AG09309 (cell line): ENCODE data around the gene ZAP70.
"Not testable (repeated sequence)": the region's sequence is repeated elsewhere in the genome, so short reads cannot be mapped to it uniquely, and the experiment has no call there.

Experiments
- DNase-seq: peaks from one replicate; pipeline ENCODE4 v3.0.0-alpha.2; 2010; ENCODE audit warnings: low read depth
- H3K4me3 ChIP-seq: 2 replicates; pipeline ENCODE4 v1.5.1; 2011; ENCODE audit warnings: mild to moderate bottlenecking, low read depth, low read length, moderate library complexity; ENCODE audit not compliant: control insufficient read depth
- TF ChIP-seq, protein P1 (sequence below): IDR thresholded peaks from 2 replicates; pipeline ENCODE4 v1.5.1; 2011; ENCODE audit warnings: mild to moderate bottlenecking, low read depth, low read length, inconsistent platforms; ENCODE audit not compliant: insufficient read depth, control insufficient read depth; ENCODE audit errors: missing control alignments

Gene ZAP70

DNA sequence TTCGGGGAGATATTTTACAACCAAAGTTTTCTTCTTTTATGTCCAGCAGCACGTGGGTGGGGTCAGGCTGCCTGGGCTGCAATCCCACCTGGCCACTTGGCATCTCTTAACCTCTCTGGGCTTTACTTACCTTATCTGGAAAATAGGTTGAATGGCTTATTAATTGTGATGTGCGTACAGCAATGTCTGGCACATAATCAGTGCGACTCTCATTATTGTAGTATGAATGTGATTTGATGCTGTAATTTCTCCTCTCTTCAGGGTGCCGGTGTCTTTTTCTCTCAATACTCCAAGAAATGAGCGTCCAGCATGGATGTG, 2.0 kb upstream of the ZAP70 start:
- TF ChIP-seq, protein P1, sequence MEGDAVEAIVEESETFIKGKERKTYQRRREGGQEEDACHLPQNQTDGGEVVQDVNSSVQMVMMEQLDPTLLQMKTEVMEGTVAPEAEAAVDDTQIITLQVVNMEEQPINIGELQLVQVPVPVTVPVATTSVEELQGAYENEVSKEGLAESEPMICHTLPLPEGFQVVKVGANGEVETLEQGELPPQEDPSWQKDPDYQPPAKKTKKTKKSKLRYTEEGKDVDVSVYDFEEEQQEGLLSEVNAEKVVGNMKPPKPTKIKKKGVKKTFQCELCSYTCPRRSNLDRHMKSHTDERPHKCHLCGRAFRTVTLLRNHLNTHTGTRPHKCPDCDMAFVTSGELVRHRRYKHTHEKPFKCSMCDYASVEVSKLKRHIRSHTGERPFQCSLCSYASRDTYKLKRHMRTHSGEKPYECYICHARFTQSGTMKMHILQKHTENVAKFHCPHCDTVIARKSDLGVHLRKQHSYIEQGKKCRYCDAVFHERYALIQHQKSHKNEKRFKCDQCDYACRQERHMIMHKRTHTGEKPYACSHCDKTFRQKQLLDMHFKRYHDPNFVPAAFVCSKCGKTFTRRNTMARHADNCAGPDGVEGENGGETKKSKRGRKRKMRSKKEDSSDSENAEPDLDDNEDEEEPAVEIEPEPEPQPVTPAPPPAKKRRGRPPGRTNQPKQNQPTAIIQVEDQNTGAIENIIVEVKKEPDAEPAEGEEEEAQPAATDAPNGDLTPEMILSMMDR, result no peak
- H3K4me3 ChIP-seq, result no peak overlapping the region
- DNase-seq, result no peak

DNA sequence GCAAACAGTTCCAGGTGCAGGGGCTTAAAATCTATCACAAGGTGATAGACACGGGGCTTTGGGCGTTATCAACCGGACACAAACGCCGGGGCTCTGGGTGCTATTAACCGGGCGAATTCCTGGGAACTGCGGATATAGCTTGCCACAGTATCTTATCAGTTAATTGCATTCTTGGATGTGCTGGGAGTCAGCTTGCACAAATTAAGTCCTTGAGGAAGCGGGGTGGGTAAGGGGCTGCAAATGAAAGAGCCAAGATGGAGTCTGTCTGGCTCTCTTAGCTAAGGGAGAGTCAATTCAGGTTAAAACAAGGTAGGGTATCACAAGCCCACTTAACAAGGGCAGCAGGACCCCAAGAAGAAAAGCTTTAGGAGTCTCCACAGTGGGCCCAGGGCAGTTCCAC, 1.2 kb upstream of the ZAP70 start:
- DNase-seq, result not testable (repeated sequence)

DNA sequence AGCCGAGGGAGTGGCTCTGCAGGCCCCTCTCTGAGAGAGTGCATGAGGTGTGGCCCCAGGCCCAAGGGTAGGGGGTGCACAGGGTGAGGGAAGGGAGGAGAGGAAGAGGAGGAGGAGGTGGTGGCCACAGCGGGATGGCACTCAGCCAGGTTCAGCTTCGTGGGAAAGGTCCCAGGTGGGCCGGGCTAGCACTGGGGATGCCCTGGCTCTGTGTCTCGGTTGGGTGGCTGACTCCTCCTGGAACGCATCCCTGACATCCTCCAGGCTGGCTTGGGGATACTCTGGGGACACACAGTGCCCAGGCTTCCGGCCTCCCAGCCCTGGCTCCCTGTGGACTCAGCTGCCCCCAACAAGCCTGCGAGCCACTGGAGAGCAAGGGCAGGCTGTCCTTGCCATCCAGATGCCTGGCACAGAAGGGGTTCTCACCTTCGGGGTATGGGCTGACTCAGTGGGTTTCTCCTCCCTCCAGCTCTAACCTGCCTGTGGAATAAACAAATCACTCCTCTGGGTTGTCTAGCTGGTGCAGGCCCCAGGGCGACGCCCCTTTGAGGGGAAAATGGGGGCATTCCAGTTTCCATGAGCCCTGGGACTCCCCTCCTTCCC, 582 bp upstream of the ZAP70 start:
- TF ChIP-seq, protein P1, result no peak
- DNase-seq, result no peak
- no peak overlapping the region for H3K4me3 ChIP-seq

More for the DNA sequence above, 1.2 kb upstream of the ZAP70 start:
- H3K4me3 ChIP-seq, result not testable (repeated sequence)

DNA sequence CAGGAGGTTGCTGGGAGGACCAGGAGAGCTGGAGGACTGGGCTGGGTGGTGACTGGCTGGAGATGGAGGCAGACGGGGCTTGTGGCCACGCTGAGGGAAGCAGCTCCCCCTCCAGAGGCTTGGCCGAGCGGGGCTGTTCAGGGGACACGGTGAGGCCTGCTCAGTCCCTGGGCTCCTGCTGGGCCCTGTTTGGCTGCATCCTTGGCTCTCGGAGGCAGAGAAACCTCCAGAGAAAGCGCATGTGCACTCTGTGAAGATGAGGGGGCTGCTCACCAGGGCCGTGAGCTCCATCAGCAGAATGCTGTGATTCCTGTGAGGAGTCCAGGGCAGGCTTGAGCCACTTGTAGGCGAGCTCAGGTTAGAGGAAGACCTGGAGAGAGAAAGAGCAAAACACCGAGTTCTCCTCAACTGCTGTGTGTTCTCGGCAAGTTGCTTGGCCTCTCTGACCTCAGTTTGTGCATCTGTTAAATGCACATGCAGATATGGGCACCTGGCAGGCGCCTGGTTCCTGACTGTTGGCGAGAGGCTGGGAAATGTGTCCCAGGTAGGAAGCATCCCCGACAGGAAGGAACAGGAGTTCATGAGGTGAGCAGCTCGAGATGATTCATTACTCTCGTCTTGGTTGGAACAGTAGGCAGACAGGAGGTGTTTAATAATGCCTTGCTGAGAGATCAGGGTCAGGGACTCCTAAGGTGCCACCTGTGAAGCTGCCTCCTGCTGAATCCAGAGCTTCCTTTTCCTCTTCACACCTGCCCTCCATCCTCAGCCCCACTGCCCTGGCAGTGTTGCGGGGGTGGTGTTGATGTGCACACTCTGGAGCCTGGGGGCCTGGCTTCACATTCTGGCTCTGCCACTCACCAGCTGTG, 941 bp downstream of the ZAP70 start:
- no peak for DNase-seq
- TF ChIP-seq, protein P1, result no peak
- H3K4me3 ChIP-seq, result no peak overlapping the region

DNA sequence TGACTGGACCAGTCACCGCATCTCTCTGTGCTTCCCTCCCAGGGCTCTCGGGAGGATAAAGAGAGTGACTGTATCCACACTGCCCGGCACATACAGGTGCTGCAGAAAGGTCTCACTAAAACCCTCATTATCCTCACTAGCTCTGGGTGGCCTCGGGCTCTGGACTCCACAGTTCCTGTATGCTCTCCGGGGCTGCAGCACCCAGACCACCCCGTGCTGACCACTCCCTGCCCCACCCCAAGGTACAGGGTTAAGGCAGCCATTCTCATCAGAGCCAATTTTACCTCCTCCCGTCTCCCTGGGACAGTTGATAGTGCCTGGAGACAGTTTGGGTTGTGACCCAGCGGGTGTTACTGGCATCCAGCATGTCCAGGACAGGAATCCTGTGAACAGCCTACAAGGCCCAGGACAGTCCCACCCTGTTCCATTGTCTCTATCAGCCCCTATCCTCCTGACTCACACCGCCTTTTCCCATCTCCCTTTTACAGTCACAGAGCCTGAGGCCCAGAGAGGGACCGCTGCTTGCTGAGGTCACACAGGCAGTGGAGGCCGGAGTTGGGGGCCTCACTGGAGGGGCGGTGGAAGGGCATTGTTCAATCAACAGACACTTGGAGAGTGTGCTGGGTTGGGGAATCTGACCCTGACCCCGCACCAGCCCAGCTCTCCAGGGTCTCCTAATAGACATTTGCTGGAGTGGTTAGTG, 1.7 kb downstream of the ZAP70 start:
- TF ChIP-seq, protein P1, result no peak
- DNase-seq, result no peak
- no peak overlapping the region for H3K4me3 ChIP-seq

DNA sequence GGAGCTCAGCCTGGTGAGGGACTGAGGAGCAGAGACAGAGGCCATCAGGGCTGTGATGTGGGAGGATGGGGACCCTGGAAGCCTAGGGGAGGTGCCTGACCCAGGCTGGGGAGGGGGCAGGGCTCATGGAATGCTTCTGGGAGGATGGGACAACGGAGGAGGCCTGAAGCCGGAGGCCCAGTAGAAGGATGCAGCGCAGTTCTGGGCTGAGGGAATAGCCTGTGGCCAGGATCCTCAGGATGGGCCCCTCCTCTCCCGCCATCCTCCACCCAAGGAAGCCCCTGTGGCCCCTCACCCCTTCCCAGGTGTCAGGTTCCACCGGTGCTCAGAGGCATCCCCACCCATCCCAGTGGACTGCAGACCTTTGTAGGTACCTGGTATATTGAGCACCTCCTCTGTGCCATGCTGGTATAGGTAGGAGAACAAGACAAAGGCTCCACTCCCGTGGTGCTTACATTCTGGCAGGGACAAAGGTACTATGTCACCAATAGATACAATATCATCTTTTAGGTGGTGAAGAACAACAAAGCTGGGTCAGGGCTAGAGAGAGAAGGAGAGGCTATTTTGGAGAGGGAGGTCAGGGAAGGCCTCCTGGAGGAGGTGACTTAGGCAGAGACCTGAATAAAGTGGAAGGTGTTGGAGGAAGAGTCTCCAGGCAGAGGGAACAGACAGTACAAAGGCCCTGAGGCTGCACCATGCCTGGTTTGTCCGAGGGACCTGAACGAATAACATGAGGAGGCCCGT, 2.7 kb downstream of the ZAP70 start:
- TF ChIP-seq, protein P1, result no peak

More for the DNA sequence above, 2.7 kb downstream of the ZAP70 start:
- no peak for DNase-seq
- H3K4me3 ChIP-seq, result no peak overlapping the region
